ENCODE measurements around the gene GALNT10.

GRCh38 chr5:154324033-154324432 lies 133.5 kb downstream of the GALNT10 start:
- no peak for TF ChIP-seq CTCF (conservative IDR thresholded peaks at IDR 0.05; ENCODE audit: low read depth, low read length)
- no peak for TF ChIP-seq NFE2L2 (IDR thresholded peaks at IDR 0.05; ENCODE audit: low read depth, low read length)
- TF ChIP-seq USF2 (IDR thresholded peaks at IDR 0.05; ENCODE audit: low read depth, low read length): no peak
- no peak for TF ChIP-seq CEBPB (IDR thresholded peaks at IDR 0.05; ENCODE audit: low read depth, low read length)

Measured in IMR-90 (cell line).